Fibroblast of lung (primary cell): Measurements from ENCODE around the gene FNDC3B. TPM values are rescaled to one million over a fixed set of nuclear protein-coding genes. Genes with fewer than 3 reads are reported as not detected.
A peak's percentile ranks its signal among the peaks of the same experiment; 100 is the strongest.

Source experiments
- DNase-seq, 2 donors: peaks; one replicate each; pipeline versions ENCODE4 v3.0.0 to v3.0.0-alpha.2; 2010; ENCODE audit warnings: low read depth in 2 of 2
- H2AFZ ChIP-seq: 2 replicates; pipeline ENCODE4 v1.5.1; 2012; ENCODE audit warnings: low read length, control low read depth, inconsistent platforms
- H3K27ac ChIP-seq: 2 replicates; pipeline ENCODE4 v1.5.1; 2011; ENCODE audit warnings: low read length, control low read depth; ENCODE audit not compliant: insufficient read depth
- H3K27me3 ChIP-seq: 2 replicates; pipeline ENCODE4 v1.5.1; 2011; ENCODE audit warnings: mild to moderate bottlenecking, low read length; ENCODE audit not compliant: control insufficient read depth, insufficient read depth
- H3K36me3 ChIP-seq: 2 replicates; pipeline ENCODE4 v1.5.1; 2011; ENCODE audit warnings: low read length; ENCODE audit not compliant: control insufficient read depth, insufficient read depth
- H3K4me1 ChIP-seq: 2 replicates; pipeline ENCODE4 v1.5.1; 2011; ENCODE audit warnings: low read length; ENCODE audit not compliant: control insufficient read depth, insufficient read depth; ENCODE audit errors: extremely low read depth
- H3K4me2 ChIP-seq: 2 replicates; pipeline ENCODE4 v1.5.1; 2011; ENCODE audit warnings: low read length, control low read depth; ENCODE audit not compliant: insufficient read depth; ENCODE audit errors: extremely low read depth
- H3K4me3 ChIP-seq, 4 experiments: fragments of 200-600 bp in 1 of 4; sonication (generic) in 1 of 4; replicated peaks in 1 of 4; 2 replicates each; pipeline ENCODE4 v1.5.1; 2011 to 2016; ENCODE audit warnings: low read length in 4 of 4, low read depth in 3 of 4, mild to moderate bottlenecking in 3 of 4, control low read depth in 2 of 4, inconsistent platforms in 1 of 4, mixed read lengths in 1 of 4; ENCODE audit not compliant: insufficient read depth in 1 of 4; ENCODE audit errors: control extremely low read depth in 1 of 4
- H3K79me2 ChIP-seq: 2 replicates; pipeline ENCODE4 v1.5.1; 2012; ENCODE audit warnings: mild to moderate bottlenecking, low read length, inconsistent platforms; ENCODE audit not compliant: control insufficient read depth, insufficient read depth
- H3K9ac ChIP-seq: 2 replicates; pipeline ENCODE4 v1.5.1; 2011; ENCODE audit warnings: mild to moderate bottlenecking, low read length, control low read depth; ENCODE audit not compliant: insufficient read depth
- H3K9me3 ChIP-seq: 2 replicates; pipeline ENCODE4 v1.5.1; 2012; ENCODE audit warnings: low read depth, low read length; ENCODE audit not compliant: control insufficient read depth, insufficient read depth
- H4K20me1 ChIP-seq: 2 replicates; pipeline ENCODE4 v1.5.1; 2011; ENCODE audit warnings: low read length; ENCODE audit not compliant: control insufficient read depth, insufficient read depth; ENCODE audit errors: extremely low read depth
- CTCF ChIP-seq, 2 donors: IDR thresholded peaks in 1 of 2; conservative IDR thresholded peaks in 1 of 2; 1 replicate in 1 of 2; 2 replicates in 1 of 2; pipeline ENCODE4 v1.5.1; 2011 to 2012; ENCODE audit warnings: low read length in 2 of 2, control low read depth in 1 of 2, inconsistent platforms in 1 of 2, low read depth in 1 of 2, mild to moderate bottlenecking in 1 of 2
- EZH2 ChIP-seq: IDR thresholded peaks from 2 replicates; pipeline ENCODE4 v1.5.1; 2012; ENCODE audit warnings: low read length, control low read depth, mild to moderate bottlenecking; ENCODE audit errors: missing control alignments
- polyA plus RNA-seq, 2 donors: library from polyadenylated mRNA; depleted of rRNA in 1 of 2; stranded (reverse) in 1 of 2; unstranded in 1 of 2; fragments of >200 nt; gene quantifications; 2 replicates each; pipeline ENCODE4 v1.2.1, GENCODE V29; 2011 to 2012; ENCODE audit warnings: missing spikeins in 1 of 2
- total RNA-seq: library from RNA; depleted of rRNA; stranded (reverse); fragments of >200 nt; gene quantifications from 2 replicates; pipeline ENCODE4 v1.2.1, GENCODE V29; 2014

The FNDC3B gene
- total and polyA plus RNA-seq, 2 donors (not counting 1 experiment from before 2014, with no cell fraction given) = 26.1 to 76.8 TPM

GRCh38 chr3:172391592-172392302 lies 352.4 kb downstream of the FNDC3B start:
- no peaks in the 10 kb centered on the region for H3K9me3 ChIP-seq

GRCh38 chr3:172394692-172395091 lies 355.3 kb downstream of the FNDC3B start:
- H3K4me3 ChIP-seq = no peak overlapping the region
- no peaks in the 10 kb centered on the region for H4K20me1 ChIP-seq
- H2AFZ ChIP-seq = no peak overlapping the region
- no peaks in the 10 kb centered on the region for H3K79me2 ChIP-seq
- no peak for DNase-seq
- H3K27ac ChIP-seq = no peak overlapping the region
- H3K4me1 ChIP-seq = no peaks in the 10 kb centered on the region
- no peak overlapping the region for H3K9ac ChIP-seq
- TF ChIP-seq CTCF (conservative IDR thresholded peaks at IDR 0.05 in 1 of 2, IDR thresholded peaks at IDR 0.05 in 1 of 2; ENCODE audit: low read depth in 1 of 2, low read length in 2 of 2) = no peak
- TF ChIP-seq EZH2 = no peak
- no peaks in the 10 kb centered on the region for H3K27me3 ChIP-seq
- no peaks in the 10 kb centered on the region for H3K9me3 ChIP-seq
- H3K36me3 ChIP-seq = peaks cover 2% of the 10 kb centered on the region
- H3K4me2 ChIP-seq = no peak overlapping the region

More at GRCh38 chr3:172391592-172392302, 352.4 kb downstream of the FNDC3B start:
- H3K79me2 ChIP-seq = no peaks in the 10 kb centered on the region
- H4K20me1 ChIP-seq = no peaks in the 10 kb centered on the region
- H2AFZ ChIP-seq = no peak overlapping the region
- H3K4me3 ChIP-seq = no peak overlapping the region
- no peak for TF ChIP-seq EZH2
- no peak for TF ChIP-seq CTCF (conservative IDR thresholded peaks at IDR 0.05 in 1 of 2, IDR thresholded peaks at IDR 0.05 in 1 of 2; ENCODE audit: low read depth in 1 of 2, low read length in 2 of 2)
- H3K36me3 ChIP-seq = no peaks in the 10 kb centered on the region
- H3K4me2 ChIP-seq = no peak overlapping the region
- DNase-seq = peak; percentile 47 to 90
- no peaks in the 10 kb centered on the region for H3K27me3 ChIP-seq
- H3K9ac ChIP-seq = no peak overlapping the region
- H3K27ac ChIP-seq = no peak overlapping the region
- H3K4me1 ChIP-seq = no peaks in the 10 kb centered on the region

- TF ChIP-seq CTCF (conservative IDR thresholded peaks at IDR 0.05 in 1 of 2, IDR thresholded peaks at IDR 0.05 in 1 of 2; ENCODE audit: low read depth in 1 of 2, low read length in 2 of 2) (no peak), EZH2 (no peak)
Observed at GRCh38 chr3:172396400-172396799, 357.0 kb downstream of the FNDC3B start.

More at GRCh38 chr3:172396400-172396799, 357.0 kb downstream of the FNDC3B start:
- peaks cover 2% of the 10 kb centered on the region for H3K36me3 ChIP-seq
- H3K27me3 ChIP-seq = no peaks in the 10 kb centered on the region
- H3K4me3 ChIP-seq = no peak overlapping the region
- H3K9me3 ChIP-seq = no peaks in the 10 kb centered on the region
- no peak for DNase-seq
- H3K9ac ChIP-seq = no peak overlapping the region
- no peaks in the 10 kb centered on the region for H3K4me1 ChIP-seq
- H4K20me1 ChIP-seq = no peaks in the 10 kb centered on the region
- H3K79me2 ChIP-seq = no peaks in the 10 kb centered on the region
- H3K4me2 ChIP-seq = no peak overlapping the region
- H3K27ac ChIP-seq = no peak overlapping the region
- no peak overlapping the region for H2AFZ ChIP-seq
